NOMO-1 (cell line): Measurements from ENCODE around the gene TRABD2B.

Experiments
- DNase-seq, 2 experiments: peaks; one replicate each; lab custom pipeline; 2025; ENCODE audit not compliant: unreplicated experiment in 2 of 2; lab: John Stamatoyannopoulos, UW

The TRABD2B gene

DNA sequence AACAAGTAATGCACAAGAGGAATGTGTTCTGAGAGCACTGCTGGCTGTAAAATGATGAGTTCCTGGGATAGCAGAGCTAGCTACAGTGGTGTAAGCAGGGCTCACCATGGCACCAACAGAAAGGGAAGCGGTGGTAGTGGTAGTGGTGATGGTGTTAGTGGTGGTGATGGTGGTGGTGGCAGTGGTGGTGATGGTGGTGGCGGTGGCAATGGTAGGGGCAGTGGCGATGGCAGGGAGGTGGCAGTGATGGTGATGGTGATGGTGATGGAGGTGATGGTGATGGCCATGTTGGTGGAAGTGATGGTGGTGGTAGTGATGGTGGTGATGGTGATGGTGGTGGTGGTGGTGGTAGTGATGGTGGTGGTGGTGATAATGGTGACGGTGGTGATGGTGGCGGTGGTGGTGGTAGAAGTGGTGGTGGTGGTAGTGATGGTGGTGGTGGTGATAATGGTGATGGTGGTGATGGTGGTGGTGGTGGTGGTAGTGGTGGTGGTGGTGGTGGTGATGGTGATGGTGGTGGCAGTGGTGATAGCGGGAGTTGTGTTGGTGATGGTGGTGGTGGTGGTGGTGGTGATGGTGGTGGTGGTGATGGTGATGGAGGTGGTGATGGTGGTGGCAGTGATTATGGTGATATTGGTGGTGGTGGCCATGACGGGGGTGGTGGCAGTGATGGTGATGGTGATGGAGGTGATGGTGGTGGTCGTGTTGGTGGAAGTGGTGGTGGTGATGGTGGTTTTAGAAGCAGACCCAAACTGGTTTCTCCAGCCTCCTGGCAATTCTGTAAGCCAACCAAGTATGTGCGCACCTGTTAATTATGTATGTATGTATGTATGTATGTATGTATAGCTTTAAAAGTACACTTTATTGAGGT, 254.1 kb downstream of the TRABD2B start:
- DNase-seq: no peak

DNA sequence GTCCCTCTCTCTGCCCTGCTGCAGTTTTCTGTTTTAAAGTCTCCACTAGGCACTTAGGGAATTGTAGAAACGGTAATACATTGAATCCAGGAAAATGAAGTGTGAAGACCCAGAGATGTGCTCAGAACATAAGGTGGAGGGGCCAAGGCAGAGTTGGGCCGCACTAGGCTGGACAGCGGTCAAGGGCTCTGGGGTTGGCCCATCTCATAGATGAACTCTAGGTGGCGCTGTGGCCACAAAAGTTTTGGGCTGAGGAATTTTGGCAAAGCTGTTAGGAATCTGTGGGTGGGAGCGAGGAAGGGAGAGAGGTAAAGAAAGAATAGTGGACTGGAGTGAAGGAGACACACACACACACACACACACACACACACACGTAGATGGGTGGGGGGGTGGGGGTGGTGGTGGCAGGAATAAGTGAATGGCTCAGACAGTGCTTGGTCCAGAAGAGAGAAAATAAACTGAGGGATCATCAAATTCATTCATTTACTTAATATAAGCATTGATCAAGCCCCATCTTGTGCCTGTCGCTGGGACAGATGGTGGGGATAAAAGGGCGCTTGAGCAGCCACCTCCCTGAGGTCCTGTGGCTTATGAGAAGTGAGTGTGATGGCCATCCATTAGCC, 258.5 kb downstream of the TRABD2B start:
- no peak for DNase-seq

DNA sequence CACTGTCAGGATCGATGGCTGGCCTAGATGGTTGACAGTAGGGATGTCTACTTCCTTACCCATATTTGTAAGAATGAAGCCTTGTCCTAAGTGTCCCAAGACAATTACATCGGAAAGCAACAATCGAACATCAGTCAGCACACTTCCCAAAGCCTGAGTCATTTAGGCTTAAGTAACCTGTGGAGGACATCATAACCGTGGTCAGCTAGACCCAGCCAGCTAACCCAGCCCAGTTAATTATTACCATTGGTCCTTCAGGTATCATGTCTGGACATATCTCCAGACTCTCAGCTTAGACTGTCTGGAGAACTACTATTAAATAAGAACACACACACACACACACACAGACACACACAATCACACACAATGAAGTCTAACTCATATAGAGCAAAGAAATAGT, 264.7 kb downstream of the TRABD2B start:
- DNase-seq: no peak

DNA sequence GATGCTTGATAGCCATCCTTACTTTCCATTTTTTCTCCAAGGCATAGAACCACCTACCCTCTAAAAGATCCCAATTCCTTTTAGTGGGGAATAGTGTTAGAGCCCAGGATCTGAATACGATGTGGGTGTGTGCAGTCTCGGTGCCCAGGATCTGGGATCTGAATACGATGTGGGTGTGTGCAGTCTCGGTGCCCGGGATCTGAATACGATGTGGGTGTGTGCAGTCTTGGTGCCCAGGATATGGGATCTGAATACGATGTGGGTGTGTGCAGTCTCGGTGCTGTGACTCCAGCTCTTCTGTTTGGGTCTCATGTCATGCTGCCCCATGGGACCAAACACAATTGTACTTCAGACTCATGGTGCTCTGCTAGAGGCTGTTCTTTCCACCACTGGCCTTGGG, 265.5 kb downstream of the TRABD2B start:
- no peak for DNase-seq

DNA sequence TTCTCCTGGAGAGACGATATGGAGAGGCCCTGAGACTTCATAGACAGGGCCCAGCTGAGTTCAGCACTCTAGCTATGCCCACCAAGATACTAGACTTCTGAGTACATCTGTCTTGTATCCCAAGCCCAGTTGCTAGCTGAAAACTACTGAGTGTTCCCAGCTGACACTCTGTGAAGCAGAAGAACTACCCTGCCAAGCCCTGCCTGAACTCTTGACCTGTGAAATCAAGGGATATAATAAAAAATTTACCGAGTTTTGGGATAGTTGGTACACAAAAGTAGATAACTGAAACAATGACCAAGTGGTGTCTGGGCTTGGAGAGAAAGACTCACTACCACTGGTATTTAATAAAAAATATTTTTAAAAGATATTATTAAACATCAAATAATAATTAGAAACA, 267.5 kb downstream of the TRABD2B start:
- no peak for DNase-seq

DNA sequence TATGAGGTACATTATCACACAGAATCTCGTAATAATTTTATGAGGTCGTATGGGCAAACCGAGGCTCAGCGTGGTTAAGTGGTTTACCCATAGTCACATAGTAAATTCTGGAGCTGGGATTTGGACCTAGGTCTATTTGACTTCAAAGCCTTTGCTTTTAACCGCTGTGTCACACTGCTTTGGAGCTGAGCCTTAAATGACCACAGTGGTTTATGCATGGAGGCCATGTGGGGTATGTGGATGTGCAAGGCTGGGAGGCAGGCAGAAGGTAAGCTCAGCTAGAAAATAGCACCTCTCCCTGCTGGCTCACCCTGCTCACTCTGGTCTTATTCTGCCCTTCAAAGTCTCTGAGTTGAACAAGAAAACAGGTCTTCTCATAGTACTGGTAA, 269.5 kb downstream of the TRABD2B start:
- no peak for DNase-seq

DNA sequence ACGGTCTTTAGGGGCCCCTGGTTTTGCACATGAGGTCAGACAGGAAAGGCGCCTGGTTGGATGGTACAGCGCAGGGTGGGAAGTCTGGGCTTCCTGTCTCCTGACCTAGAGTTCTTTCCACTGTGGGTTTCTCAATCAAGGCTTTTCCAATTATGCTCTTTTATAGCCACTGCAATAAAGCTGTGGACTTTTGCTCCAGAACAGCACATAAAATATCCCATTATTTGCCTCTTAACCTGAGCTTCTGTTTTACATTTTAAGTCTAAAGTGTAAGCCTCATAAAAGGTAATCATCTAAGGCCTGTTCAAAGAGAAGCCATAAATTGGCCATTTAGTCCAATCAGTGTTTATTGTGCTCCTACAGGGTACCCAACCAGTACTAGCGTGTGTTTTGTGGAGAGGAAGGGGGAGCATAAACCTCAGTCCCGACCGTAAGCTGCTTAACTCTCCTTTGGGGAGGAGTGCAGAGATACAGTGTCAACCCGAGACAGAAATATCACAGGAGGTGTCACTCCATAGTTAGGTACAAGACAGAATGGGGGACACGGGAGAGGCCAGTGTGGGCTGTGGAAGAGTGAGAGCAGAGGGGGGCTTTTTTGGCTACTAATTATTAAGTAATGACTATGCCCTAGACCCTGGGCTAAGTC, 270.0 kb downstream of the TRABD2B start:
- DNase-seq: no peak

DNA sequence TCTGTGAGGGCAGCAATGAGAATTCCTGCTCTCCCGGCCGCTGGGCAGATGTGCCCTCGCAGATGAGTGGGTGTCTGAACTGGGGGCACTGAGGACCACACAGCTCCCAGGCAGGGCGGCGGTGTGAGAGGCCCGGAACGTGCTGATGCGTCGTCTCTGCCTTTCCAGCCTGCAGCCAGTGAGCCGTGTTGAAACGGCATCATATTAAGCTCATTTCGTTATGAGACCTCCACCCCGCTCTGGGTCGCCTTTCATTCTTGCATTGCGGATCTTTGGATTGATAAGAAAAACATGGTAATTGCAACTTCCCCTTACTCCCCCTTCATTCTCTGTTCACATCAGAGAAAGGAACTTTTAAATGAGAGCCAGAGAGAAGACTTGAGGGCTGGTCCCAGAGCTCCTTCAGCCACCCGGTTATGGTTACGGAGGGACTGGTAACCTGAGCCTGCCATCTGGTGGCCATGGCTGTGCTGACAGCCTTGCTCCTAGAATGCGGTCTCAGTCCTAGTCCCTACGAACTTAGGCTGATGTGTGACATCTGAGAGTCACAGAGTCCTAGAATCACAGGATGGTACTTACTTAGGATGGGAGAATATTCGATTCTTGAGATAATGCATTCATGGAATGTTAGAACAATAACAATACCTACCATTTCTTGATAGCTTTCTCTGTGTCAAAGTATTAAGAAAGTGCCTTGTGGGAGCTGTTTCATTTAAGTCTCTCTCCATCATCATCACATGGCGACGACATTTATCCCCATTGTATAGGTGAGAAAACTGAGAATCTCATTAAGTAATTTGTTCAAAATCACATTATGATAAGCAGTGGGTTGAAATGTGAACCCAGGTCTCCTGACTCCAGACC, 271.0 kb downstream of the TRABD2B start:
- DNase-seq: peak; percentile 24 to 56

DNA sequence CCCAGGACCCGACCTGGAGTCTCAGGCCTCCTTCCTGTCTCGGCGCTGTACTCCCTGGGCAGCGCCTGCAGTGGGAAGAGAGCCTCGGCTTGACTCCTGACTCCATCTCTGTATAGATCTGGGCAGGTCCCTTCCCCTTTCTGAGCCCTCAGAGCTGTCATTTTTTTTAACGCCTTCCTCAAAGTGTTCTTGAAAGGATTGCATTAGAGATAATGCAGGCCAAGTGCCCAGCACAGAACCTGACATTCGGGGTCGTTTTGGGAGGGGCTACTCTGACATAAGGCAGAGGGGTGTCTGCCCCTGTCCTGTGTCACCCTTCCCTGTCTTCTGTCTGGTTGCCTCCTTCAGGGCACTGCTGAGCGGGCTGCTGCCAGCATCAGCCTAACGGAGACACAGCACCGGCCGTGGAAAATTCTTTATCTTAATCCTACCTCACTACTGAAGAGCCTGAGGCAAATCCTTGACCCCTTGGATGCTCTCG, 271.6 kb downstream of the TRABD2B start:
- DNase-seq: peak; percentile 15 to 37

DNA sequence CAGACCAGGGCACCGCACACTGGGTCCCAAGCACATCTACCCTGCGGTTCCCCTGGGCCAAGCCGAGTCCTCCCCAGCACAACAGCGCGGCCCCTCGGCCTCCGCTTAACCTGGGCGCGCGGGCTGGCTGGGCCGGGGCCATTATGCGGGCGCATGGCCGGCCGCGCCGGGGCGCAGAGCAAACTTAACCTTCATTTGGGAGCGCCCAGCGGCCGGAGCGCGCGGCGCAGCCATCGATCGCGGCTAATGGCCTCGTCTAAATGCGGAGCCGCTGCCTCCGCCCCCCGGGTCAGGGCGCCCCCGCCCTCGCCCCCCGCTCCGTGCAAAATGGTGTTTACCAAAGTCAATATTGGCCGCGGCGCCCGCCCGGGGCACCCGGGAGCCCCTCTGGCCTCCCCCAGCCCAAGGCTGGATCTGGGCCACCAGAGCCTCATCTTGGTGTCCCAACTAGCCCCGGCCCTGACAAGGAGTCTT, 272.1 kb downstream of the TRABD2B start:
- DNase-seq: no peak

DNA sequence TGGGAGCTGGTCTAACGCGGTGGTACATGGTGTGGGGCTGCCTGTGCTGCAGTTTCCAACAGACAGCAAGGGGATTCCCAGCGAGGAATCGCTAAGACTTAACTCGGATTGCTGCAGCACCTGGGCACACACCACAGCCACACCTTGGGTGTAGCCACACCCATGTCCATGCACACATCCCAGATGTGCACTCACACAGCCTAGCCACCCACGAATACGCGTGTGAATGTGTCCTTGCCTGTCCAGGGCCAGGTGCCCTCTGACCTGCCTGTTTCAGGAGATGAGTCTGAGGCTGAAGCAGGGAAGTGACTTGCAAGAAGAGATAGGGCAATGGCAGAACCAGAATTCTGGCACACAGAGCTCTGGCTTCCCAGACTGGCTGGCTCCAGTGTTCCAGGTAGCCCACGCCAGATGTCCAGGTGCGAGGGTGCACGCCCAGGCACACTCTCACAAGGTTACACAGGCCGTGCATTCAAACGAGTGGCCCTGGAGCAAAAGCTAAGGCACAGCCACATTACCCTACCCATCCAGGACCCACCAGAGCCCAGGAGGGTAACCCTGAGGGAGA, 272.7 kb downstream of the TRABD2B start:
- DNase-seq: no peak

DNA sequence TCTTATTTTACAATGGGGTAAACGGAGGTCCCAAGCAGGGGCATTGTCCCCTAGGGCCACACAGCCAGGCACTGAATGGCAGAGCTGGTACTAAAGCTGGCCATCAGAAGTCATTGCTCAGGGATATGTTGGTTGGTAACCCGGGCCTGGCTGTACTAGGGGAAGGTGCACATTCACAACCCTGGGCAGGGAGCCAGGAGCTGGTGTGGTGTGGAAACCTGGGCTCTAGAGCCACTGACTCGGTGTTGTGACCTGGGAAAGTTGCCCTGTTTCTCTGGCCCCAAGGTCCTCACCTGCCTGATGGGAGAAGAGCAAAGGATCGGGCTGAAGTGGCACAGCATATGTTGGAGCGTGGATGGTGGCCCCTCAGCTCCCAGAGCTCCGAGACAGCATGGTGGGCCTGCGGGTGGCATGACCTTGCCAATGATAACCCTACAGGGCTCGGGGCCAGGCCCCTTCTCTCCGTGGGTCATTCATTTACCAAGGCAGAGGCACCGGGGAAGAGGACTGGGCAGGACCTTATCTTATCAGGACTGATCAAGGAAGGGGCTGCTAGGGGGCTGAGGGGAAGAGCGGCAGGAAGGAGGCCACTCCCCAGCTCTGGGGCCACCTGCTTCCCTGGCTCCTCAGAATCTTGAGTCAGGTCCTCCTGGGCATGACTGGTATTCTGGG, 274.1 kb downstream of the TRABD2B start:
- DNase-seq: no peak

DNA sequence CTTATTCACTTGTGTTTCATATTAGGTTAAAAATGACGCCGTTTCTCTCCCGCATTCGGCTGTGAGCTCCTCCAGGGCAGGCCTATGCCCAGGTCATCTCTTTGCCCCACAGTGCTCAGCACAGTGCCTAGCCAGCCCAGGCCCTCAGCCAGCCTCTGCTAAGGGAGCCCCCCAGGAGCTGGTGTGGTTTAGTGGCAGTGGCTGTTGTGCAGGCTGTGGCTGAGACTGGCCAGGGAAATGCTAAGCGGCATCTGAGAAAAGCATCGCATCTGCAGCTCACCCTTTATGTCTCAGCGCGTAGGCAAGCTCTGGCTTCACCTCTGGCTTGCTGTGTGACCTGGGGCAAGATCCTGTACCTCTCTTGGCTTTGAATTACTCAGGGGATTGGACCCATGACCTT, 275.1 kb downstream of the TRABD2B start:
- DNase-seq: no peak

DNA sequence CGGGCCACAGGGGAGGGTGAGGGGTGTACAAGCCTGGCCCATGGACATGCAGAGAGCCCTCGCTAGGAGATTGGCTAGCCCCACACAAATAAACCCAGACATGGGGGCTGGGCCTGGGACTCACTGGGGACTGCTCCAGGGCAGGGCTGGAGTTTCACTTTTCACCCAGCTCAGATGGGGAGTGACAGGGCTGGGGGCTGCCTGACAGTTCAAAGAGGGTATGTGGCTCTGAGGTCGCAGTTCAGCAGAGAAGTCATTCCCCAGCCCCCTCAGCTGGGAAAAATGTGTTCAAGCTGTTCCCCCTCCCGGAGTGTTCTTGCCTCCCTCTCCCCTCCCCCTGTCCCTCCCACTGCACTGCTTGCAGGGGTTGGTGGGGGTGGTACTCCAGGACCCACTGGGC, 277.1 kb downstream of the TRABD2B start:
- DNase-seq: no peak

DNA sequence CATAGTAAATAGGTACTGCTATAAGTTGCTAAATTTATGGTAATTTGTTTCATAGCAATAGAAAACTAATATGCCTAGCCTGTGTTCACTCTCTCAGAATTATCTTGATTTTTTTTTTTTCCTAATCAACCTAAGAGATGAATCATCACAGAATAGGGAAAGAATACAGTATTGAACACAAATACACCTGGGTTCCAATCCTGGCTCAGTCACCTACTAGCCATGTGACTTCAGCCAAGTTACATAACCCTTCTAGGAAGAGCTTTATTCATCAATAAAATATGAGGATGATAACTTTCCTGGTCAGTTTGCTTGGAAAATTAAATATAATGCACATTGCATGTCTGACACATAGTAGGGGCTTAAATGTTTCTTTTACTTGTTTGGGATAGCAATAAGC, 279.8 kb downstream of the TRABD2B start:
- no peak for DNase-seq

DNA sequence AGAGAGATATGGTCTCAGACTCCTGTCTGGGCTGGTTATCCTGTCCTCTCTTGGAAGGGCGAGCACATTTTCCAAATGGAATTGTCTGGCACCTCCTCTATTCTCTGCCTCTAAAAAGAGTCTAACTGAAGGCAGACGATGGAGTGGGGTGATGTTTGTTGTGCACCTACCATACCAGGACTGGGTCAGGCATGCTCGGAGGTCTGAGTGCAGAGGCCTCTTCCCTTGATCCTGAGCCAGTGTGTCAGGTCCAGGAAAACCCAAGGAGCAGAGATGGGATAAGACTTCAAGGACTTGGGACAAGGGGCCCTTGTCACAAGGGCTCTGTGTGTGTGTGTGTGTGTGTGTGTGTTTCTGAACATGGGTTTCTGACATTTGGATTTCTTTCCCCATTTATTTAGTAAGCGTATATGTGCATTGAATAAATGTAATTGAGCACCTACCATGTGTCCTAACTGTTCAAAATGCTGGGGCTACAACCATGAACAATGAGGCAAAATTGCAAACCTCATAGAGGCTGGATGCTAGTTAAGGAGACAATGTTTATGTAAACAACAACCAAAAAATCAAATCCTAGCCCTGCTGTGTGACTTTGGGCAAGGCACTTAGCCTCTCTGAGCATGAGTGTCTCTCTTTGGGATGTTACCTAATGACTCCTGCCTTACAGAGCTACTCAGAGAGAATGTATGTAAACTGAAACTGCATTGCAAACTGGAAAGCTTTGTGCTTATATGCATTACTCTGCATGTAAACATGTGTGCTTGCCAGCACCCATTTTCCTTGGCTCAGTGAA, 283.0 kb downstream of the TRABD2B start:
- no peak for DNase-seq

DNA sequence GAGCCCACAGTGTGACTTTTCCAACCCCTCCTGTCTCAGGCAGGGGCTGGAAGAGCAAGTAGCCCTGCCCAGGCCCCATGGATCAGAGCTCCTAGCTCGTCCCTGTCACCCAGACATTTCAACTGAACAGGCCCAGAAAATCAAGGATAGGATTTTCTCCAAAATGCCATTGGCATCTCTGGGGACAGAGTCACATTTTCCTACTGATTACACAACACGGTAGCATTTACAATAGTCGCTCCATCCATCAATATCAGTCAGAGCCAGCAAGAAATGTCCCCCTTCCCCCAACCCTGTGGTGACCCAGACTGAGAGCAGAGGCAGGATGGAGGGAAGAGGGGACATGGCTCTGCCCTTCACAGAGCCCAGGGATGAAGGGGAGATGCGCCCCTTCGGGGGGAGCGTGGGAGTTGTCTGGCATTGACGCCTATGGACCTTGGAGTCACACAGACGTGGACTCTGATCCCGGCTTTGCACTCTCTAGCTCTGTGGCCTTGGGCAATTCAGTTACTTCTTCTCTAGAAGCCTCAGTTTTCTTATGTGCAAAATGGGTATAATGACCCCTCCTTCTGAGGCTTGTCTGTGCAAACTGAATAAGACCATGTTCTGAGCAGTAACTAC, 283.7 kb downstream of the TRABD2B start:
- no peak for DNase-seq

DNA sequence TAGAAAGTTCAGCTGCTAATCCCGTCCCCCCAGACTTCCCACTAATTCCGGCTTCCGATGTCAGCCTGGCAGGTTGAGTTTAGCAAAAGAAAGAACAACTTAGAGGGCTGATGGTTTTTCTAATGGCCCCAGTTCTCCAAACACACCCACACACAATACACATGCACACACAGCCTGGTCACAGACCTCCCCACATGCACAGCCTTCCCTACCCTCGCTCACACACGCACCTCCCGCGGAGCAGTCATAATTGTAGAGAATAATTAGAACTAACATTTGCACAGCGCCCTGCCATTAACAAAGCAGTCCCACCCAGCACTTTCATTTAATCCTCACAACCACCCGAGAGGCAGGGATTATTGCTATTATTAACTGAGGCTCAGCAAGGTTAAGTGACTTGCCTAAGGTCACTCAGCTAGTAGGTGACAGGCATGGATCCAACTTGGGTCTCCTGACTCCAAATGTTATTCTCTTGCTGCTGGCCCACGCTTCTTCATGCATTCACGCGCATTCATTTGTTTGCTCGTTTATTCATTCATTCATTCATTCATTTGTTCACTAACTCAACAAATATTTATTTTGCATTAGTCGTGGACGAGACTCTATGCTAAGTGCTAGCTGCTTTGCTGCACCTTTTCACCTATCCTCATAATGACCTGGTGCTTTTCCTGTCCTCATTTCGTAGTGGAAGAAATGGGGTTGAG, 284.4 kb downstream of the TRABD2B start:
- no peak for DNase-seq
